WTC11 (cell line): ENCODE results near the gene KIRREL3. TPM values are rescaled to one million over a fixed set of nuclear protein-coding genes. Genes with fewer than 3 reads are reported as not detected.

Experiments
- ATAC-seq: fragments of 200-7000 bp; cut with Tn5 transposase; 2 replicates; pipeline ENCODE4 v1.10.0; 2021; ENCODE audit warnings: mild to moderate bottlenecking, moderate library complexity
- CTCF ChIA-PET: fragments of 300-600 bp; sonication (Branson Sonifier 250); formaldehyde crosslinking; loops from one replicate; lab custom pipeline; 2021; ENCODE audit warnings: antibody characterized with exemption; lab: Charles Lee
- POLR2A ChIA-PET: fragments of 350-600 bp; sonication (Branson Sonifier 250); formaldehyde crosslinking; loops from one replicate; lab custom pipeline; 2021; ENCODE audit warnings: antibody characterized with exemption; lab: Charles Lee
- DNase-seq: peaks from one replicate; pipeline ENCODE4 v3.0.0; 2021; ENCODE audit warnings: low spot score
- H3K27ac Mint-ChIP-seq: 2 replicates; pipeline ENCODE4 v1.8.0; 2021; ENCODE audit warnings: mixed read lengths
- H3K27me3 Mint-ChIP-seq: 2 replicates; pipeline ENCODE4 v1.8.0; 2021; ENCODE audit warnings: low read depth, mild to moderate bottlenecking, moderate library complexity, mixed read lengths
- H3K36me3 Mint-ChIP-seq: 2 replicates; pipeline ENCODE4 v1.8.0; 2021; ENCODE audit warnings: mixed read lengths
- H3K4me1 Mint-ChIP-seq: 2 replicates; pipeline ENCODE4 v1.8.0; 2022; ENCODE audit warnings: mixed read lengths
- H3K4me3 Mint-ChIP-seq: 2 replicates; pipeline ENCODE4 v1.8.0; 2021; ENCODE audit warnings: mild to moderate bottlenecking, moderate library complexity, mixed read lengths
- H3K9me3 Mint-ChIP-seq: 2 replicates; pipeline ENCODE4 v1.8.0; 2021; ENCODE audit warnings: mixed read lengths
- ATF1 ChIP-seq: sonication (generic); formaldehyde crosslinking; IDR thresholded peaks from 2 replicates; pipeline ENCODE4 v1.8.1; 2023; ENCODE audit warnings: mild to moderate bottlenecking, moderate library complexity, missing genetic modification reagents
- CBFB ChIP-seq: sonication (generic); formaldehyde crosslinking; IDR thresholded peaks from 2 replicates; pipeline ENCODE4 v1.8.1; 2022; ENCODE audit warnings: mild to moderate bottlenecking, low read depth, missing genetic modification reagents
- ELF4 ChIP-seq: sonication (generic); formaldehyde crosslinking; IDR thresholded peaks from 2 replicates; pipeline ENCODE4 v1.8.1; 2022; ENCODE audit warnings: low read depth, mild to moderate bottlenecking, moderate library complexity, missing genetic modification reagents
- EMX1 ChIP-seq: fragments of 250-450 bp; sonication (Bioruptor Pico); IDR thresholded peaks from 2 replicates; pipeline ENCODE4 v1.8.0; 2021; ENCODE audit warnings: mild to moderate bottlenecking
- GABPB1 ChIP-seq: sonication (generic); formaldehyde crosslinking; IDR thresholded peaks from 2 replicates; pipeline ENCODE4 v1.8.1; 2023; ENCODE audit warnings: mild to moderate bottlenecking, missing genetic modification reagents
- HMGA2 ChIP-seq: fragments of 250-450 bp; sonication (Bioruptor Pico); IDR thresholded peaks from 2 replicates; pipeline ENCODE4 v1.4.0; 2021; ENCODE audit warnings: mild to moderate bottlenecking, moderate library complexity
- JAZF1 ChIP-seq: fragments of 250-450 bp; sonication (Bioruptor Pico); IDR thresholded peaks from 2 replicates; pipeline ENCODE4 v1.9.0; 2021; ENCODE audit warnings: moderate library complexity, mild to moderate bottlenecking, inconsistent platforms
- NFATC4 ChIP-seq: fragments of 250-450 bp; sonication (Bioruptor Pico); IDR thresholded peaks from 2 replicates; pipeline ENCODE4 v1.9.0; 2021; ENCODE audit warnings: mild to moderate bottlenecking
- NR3C1 ChIP-seq: sonication (generic); formaldehyde crosslinking; conservative IDR thresholded peaks from 2 replicates; pipeline ENCODE4 v1.8.1; 2023; ENCODE audit warnings: low read depth, mild to moderate bottlenecking, missing genetic modification reagents
- SMAD3 ChIP-seq: sonication (generic); formaldehyde crosslinking; IDR thresholded peaks from 2 replicates; pipeline ENCODE4 v1.8.0; 2022; ENCODE audit warnings: missing genetic modification reagents, mild to moderate bottlenecking, borderline replicate concordance
- SMAD4 ChIP-seq: sonication (generic); formaldehyde crosslinking; IDR thresholded peaks from 2 replicates; pipeline ENCODE4 v1.8.0; 2022; ENCODE audit warnings: mild to moderate bottlenecking, missing genetic modification reagents
- SOX15 ChIP-seq: fragments of 250-450 bp; sonication (Bioruptor Pico); IDR thresholded peaks from 2 replicates; pipeline ENCODE4 v1.9.0; 2021; ENCODE audit warnings: mild to moderate bottlenecking
- SP1 ChIP-seq: sonication (generic); formaldehyde crosslinking; conservative IDR thresholded peaks from 2 replicates; pipeline ENCODE4 v1.8.1; 2022; ENCODE audit warnings: missing genetic modification reagents
- TCF7 ChIP-seq: sonication (generic); formaldehyde crosslinking; IDR thresholded peaks from 2 replicates; pipeline ENCODE4 v1.8.0; 2022; ENCODE audit warnings: mild to moderate bottlenecking, low read depth, missing genetic modification reagents, moderate library complexity
- TEAD4 ChIP-seq: sonication (generic); formaldehyde crosslinking; IDR thresholded peaks from 2 replicates; pipeline ENCODE4 v1.8.0; 2022; ENCODE audit warnings: mild to moderate bottlenecking, missing genetic modification reagents
- TP53 ChIP-seq: sonication (generic); formaldehyde crosslinking; IDR thresholded peaks from 2 replicates; pipeline ENCODE4 v1.8.1; 2023; ENCODE audit warnings: mild to moderate bottlenecking, missing genetic modification reagents
- ZNF232 ChIP-seq: sonication (generic); formaldehyde crosslinking; IDR thresholded peaks from 2 replicates; pipeline ENCODE4 v1.8.0; 2022; ENCODE audit warnings: mild to moderate bottlenecking, missing genetic modification reagents
- ZNF396 ChIP-seq: fragments of 250-450 bp; sonication (Bioruptor Pico); IDR thresholded peaks from 2 replicates; pipeline ENCODE4 v1.8.0; 2021; ENCODE audit warnings: mild to moderate bottlenecking, moderate library complexity, borderline replicate concordance
- ZNF423 ChIP-seq: fragments of 250-450 bp; sonication (Bioruptor Pico); IDR thresholded peaks from 2 replicates; pipeline ENCODE4 v2.1.2; 2022; ENCODE audit warnings: mild to moderate bottlenecking, moderate library complexity
- ZNF671 ChIP-seq: fragments of 250-450 bp; sonication (Bioruptor Pico); IDR thresholded peaks from 2 replicates; pipeline ENCODE4 v1.8.0; 2021; ENCODE audit warnings: mild to moderate bottlenecking
- total RNA-seq: library from RNA; stranded (reverse); gene quantifications from 3 replicates; pipeline ENCODE4 v1.2.3, GENCODE V29; 2021
- TF ChIP-seq, protein P1 (sequence below): sonication (generic); formaldehyde crosslinking; conservative IDR thresholded peaks from 2 replicates; pipeline ENCODE4 v1.8.1; 2022; ENCODE audit warnings: mild to moderate bottlenecking, missing genetic modification reagents
- TF ChIP-seq, protein P2 (sequence below): sonication (generic); formaldehyde crosslinking; IDR thresholded peaks from 2 replicates; pipeline ENCODE4 v1.8.1; 2022; ENCODE audit warnings: missing genetic modification reagents, borderline replicate concordance
- TF ChIP-seq, protein P3 (sequence below): sonication (generic); formaldehyde crosslinking; IDR thresholded peaks from 2 replicates; pipeline ENCODE4 v1.8.0; 2022; ENCODE audit warnings: mild to moderate bottlenecking, missing genetic modification reagents
- TF ChIP-seq, protein P4 (sequence below): sonication (generic); formaldehyde crosslinking; IDR thresholded peaks from 2 replicates; pipeline ENCODE4 v1.8.1; 2023; ENCODE audit warnings: mild to moderate bottlenecking, missing genetic modification reagents, moderate library complexity
- TF ChIP-seq, protein P5 (sequence below): fragments of 200-600 bp; IDR thresholded peaks from 2 replicates; pipeline ENCODE4 v1.8.0; 2022; ENCODE audit warnings: antibody characterized with exemption
- TF ChIP-seq, protein P6 (sequence below): fragments of 250-450 bp; sonication (Bioruptor Pico); IDR thresholded peaks from 2 replicates; pipeline ENCODE4 v1.9.0; 2021; ENCODE audit warnings: mild to moderate bottlenecking

Gene KIRREL3
- total RNA-seq, 1 experiment from 2014 or later, result 0.59 TPM

DNA sequence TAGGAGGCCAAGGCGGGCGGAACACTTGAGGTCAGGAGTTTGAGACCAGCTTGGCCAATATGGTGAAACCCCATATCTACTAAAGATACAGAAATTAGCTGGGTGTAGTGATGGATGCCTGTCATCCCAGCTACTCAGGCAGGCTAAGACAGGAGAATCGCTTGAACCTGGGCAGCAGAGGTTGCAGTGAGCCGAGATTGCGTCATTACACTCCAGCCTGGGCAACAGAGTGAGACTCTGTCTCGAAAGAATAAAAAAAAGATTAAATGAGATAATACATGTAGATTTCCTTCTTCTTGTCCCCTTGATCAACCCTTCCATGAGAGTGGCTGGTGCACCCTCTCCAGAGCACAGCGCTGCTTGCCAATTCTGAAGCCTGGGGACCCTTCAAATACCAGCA lies 538.1 kb downstream of the KIRREL3 start:
- Mint-ChIP-seq H3K36me3 (no peaks in the 10 kb centered on the region), H3K4me1 (peaks cover 23% of the 10 kb centered on the region), H3K27me3 (no peaks in the 10 kb centered on the region), H3K4me3 (no peak overlapping the region), H3K9me3 (peaks cover 4% of the 10 kb centered on the region), H3K27ac (no peak overlapping the region)
- TF ChIP-seq, protein P1, sequence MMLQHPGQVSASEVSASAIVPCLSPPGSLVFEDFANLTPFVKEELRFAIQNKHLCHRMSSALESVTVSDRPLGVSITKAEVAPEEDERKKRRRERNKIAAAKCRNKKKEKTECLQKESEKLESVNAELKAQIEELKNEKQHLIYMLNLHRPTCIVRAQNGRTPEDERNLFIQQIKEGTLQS (CRISPR knock-in tag), result no peak
- TF ChIP-seq TEAD4 (CRISPR knock-in tag) (no peak), SP1 (CRISPR knock-in tag) (no peak), ATF1 (CRISPR knock-in tag) (no peak), TP53 (CRISPR knock-in tag) (no peak), EMX1 (CRISPR knock-in tag) (no peak), NR3C1 (CRISPR knock-in tag) (no peak), JAZF1 (CRISPR knock-in tag) (no peak), ZNF232 (CRISPR knock-in tag) (no peak), SMAD3 (no peak), SMAD4 (CRISPR knock-in tag) (no peak), ZNF671 (CRISPR knock-in tag) (no peak)
- TF ChIP-seq, protein P2, sequence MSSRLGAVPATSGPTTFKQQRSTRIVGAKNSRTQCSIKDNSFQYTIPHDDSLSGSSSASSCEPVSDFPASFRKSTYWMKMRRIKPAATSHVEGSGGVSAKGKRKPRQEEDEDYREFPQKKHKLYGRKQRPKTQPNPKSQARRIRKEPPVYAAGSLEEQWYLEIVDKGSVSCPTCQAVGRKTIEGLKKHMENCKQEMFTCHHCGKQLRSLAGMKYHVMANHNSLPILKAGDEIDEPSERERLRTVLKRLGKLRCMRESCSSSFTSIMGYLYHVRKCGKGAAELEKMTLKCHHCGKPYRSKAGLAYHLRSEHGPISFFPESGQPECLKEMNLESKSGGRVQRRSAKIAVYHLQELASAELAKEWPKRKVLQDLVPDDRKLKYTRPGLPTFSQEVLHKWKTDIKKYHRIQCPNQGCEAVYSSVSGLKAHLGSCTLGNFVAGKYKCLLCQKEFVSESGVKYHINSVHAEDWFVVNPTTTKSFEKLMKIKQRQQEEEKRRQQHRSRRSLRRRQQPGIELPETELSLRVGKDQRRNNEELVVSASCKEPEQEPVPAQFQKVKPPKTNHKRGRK, result no peak
- TF ChIP-seq, protein P3, sequence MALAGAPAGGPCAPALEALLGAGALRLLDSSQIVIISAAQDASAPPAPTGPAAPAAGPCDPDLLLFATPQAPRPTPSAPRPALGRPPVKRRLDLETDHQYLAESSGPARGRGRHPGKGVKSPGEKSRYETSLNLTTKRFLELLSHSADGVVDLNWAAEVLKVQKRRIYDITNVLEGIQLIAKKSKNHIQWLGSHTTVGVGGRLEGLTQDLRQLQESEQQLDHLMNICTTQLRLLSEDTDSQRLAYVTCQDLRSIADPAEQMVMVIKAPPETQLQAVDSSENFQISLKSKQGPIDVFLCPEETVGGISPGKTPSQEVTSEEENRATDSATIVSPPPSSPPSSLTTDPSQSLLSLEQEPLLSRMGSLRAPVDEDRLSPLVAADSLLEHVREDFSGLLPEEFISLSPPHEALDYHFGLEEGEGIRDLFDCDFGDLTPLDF (CRISPR knock-in tag), result no peak
- ChIA-PET POLR2A (no interaction called here), CTCF (interaction anchor here (5.0 kb wide), 1 partner anchor 18 kb away, joined by 17 read pairs; no protein-coding TSS in a partner anchor)
- no peak for DNase-seq
- no peak for ATAC-seq

DNA sequence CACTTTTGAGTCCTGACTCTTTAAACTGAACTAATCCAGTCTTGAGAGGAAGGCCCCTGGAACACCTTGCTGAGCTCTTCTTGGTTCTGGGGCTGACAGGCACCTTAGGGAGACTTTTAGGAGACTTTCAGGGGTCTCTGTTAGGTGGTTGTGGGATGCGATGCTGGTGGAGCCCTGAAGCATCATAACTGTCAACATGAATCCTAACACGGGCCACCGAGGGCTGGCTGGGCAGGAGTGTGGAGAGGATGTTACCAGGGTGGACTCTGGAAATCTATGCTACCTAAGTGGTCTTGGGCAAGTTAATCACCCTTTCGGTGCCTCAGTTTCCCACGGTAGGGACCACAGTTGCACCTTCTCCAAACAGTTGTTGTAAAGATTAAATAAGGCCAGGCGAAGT lies 538.6 kb downstream of the KIRREL3 start:
- H3K27me3 Mint-ChIP-seq, result no peaks in the 10 kb centered on the region
- H3K9me3 Mint-ChIP-seq, result peaks cover 4% of the 10 kb centered on the region
- TF ChIP-seq GABPB1 (CRISPR knock-in tag) (no peak), HMGA2 (CRISPR knock-in tag) (no peak), SOX15 (CRISPR knock-in tag) (no peak), TCF7 (no peak), ZNF671 (CRISPR knock-in tag) (no peak), SP1 (CRISPR knock-in tag) (no peak)
- TF ChIP-seq, protein P4, sequence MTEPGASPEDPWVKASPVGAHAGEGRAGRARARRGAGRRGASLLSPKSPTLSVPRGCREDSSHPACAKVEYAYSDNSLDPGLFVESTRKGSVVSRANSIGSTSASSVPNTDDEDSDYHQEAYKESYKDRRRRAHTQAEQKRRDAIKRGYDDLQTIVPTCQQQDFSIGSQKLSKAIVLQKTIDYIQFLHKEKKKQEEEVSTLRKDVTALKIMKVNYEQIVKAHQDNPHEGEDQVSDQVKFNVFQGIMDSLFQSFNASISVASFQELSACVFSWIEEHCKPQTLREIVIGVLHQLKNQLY (CRISPR knock-in tag), result no peak
- TF ChIP-seq, all 79 proteins: peak for 0
- ChIA-PET POLR2A (no interaction called here), CTCF (interaction anchor here (1.5 to 5.0 kb wide), 2 partner anchors 18 to 21 kb away, joined by 6 to 17 read pairs; no protein-coding TSS in a partner anchor)
- ATAC-seq (no peak), DNase-seq (no peak)
- H3K4me3 Mint-ChIP-seq, result no peak overlapping the region
- no peaks in the 10 kb centered on the region for H3K36me3 Mint-ChIP-seq
- peaks cover 23% of the 10 kb centered on the region for H3K4me1 Mint-ChIP-seq
- no peak overlapping the region for H3K27ac Mint-ChIP-seq

DNA sequence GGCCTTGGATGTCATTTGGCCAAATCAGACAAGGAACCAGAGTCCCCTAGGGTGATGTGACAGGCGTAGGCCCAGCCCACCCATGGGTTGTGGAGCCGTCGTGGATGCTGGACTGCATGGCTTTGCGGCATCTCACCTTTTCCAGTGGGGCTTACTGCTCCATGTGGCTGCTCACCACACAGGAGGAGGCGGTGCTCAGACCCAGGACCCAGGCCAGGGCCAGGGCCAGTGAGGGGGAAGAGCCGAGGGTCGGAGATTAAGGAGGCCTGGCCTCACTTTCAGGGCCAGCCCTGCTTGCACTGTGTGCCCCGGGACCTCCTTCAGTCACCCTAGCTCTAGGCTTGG lies 539.5 kb downstream of the KIRREL3 start:
- H3K36me3 Mint-ChIP-seq, result no peaks in the 10 kb centered on the region
- CTCF ChIA-PET, result interaction anchor here (1.5 to 5.0 kb wide), 2 partner anchors 19 to 20 kb away, joined by 6 to 17 read pairs; no protein-coding TSS in a partner anchor
- POLR2A ChIA-PET, result no interaction called here
- ATAC-seq (no peak), DNase-seq (no peak)
- H3K4me3 Mint-ChIP-seq, result no peak overlapping the region
- H3K27ac Mint-ChIP-seq, result no peak overlapping the region
- peaks cover 4% of the 10 kb centered on the region for H3K9me3 Mint-ChIP-seq
- peaks cover 18% of the 10 kb centered on the region for H3K4me1 Mint-ChIP-seq
- no peaks in the 10 kb centered on the region for H3K27me3 Mint-ChIP-seq
- TF ChIP-seq, protein P1 (CRISPR knock-in tag), result no peak
- TF ChIP-seq CBFB (CRISPR knock-in tag), result no peak
- TF ChIP-seq NFATC4 (CRISPR knock-in tag), result no peak
- TF ChIP-seq, protein P5, sequence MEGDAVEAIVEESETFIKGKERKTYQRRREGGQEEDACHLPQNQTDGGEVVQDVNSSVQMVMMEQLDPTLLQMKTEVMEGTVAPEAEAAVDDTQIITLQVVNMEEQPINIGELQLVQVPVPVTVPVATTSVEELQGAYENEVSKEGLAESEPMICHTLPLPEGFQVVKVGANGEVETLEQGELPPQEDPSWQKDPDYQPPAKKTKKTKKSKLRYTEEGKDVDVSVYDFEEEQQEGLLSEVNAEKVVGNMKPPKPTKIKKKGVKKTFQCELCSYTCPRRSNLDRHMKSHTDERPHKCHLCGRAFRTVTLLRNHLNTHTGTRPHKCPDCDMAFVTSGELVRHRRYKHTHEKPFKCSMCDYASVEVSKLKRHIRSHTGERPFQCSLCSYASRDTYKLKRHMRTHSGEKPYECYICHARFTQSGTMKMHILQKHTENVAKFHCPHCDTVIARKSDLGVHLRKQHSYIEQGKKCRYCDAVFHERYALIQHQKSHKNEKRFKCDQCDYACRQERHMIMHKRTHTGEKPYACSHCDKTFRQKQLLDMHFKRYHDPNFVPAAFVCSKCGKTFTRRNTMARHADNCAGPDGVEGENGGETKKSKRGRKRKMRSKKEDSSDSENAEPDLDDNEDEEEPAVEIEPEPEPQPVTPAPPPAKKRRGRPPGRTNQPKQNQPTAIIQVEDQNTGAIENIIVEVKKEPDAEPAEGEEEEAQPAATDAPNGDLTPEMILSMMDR, result no peak
- no peak for TF ChIP-seq ZNF423 (CRISPR knock-in tag)
- no peak for TF ChIP-seq ZNF232 (CRISPR knock-in tag)
- no peak for TF ChIP-seq ELF4
- TF ChIP-seq, protein P6, sequence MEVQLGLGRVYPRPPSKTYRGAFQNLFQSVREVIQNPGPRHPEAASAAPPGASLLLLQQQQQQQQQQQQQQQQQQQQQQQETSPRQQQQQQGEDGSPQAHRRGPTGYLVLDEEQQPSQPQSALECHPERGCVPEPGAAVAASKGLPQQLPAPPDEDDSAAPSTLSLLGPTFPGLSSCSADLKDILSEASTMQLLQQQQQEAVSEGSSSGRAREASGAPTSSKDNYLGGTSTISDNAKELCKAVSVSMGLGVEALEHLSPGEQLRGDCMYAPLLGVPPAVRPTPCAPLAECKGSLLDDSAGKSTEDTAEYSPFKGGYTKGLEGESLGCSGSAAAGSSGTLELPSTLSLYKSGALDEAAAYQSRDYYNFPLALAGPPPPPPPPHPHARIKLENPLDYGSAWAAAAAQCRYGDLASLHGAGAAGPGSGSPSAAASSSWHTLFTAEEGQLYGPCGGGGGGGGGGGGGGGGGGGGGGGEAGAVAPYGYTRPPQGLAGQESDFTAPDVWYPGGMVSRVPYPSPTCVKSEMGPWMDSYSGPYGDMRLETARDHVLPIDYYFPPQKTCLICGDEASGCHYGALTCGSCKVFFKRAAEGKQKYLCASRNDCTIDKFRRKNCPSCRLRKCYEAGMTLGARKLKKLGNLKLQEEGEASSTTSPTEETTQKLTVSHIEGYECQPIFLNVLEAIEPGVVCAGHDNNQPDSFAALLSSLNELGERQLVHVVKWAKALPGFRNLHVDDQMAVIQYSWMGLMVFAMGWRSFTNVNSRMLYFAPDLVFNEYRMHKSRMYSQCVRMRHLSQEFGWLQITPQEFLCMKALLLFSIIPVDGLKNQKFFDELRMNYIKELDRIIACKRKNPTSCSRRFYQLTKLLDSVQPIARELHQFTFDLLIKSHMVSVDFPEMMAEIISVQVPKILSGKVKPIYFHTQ, result no peak
- TF ChIP-seq ZNF671 (CRISPR knock-in tag), result no peak
- TF ChIP-seq ZNF396, result no peak
